Activated CD4-positive, alpha-beta T cell treated with anti-CD3 and anti-CD28 coated beads, Interleukin-2, amount 10 ng/mL, durations not matched to agents 24 days and 14 days (primary cell): ENCODE data around the gene HIVEP1. TPM values are rescaled to one million over a fixed set of nuclear protein-coding genes. Genes with fewer than 3 reads are reported as not detected.
A peak's percentile ranks its signal among the peaks of the same experiment; 100 is the strongest.

Experiments
- DNase-seq: peaks from one replicate; pipeline ENCODE4 v3.0.0; 2022
- H3K27ac Mint-ChIP-seq: one replicate; pipeline ENCODE4 v1.8.0; 2022; ENCODE audit warnings: mild to moderate bottlenecking, mixed read lengths
- H3K27me3 Mint-ChIP-seq: one replicate; pipeline ENCODE4 v1.8.0; 2022; ENCODE audit warnings: mixed read lengths
- H3K36me3 Mint-ChIP-seq: one replicate; pipeline ENCODE4 v1.8.0; 2022; ENCODE audit warnings: low read depth, mild to moderate bottlenecking, mixed read lengths
- H3K4me1 Mint-ChIP-seq: one replicate; pipeline ENCODE4 v1.8.0; 2021; ENCODE audit warnings: mixed read lengths
- H3K4me3 Mint-ChIP-seq: one replicate; pipeline ENCODE4 v1.8.0; 2022; ENCODE audit warnings: mild to moderate bottlenecking, moderate library complexity, mixed read lengths
- H3K9me3 Mint-ChIP-seq: one replicate; pipeline ENCODE4 v1.8.0; 2021; ENCODE audit warnings: mixed read lengths
- intact Hi-C: fragments of 100-400 bp; cut with micrococcal nuclease; formaldehyde crosslinking; loops from one replicate; pipeline ENCODE4 v1.15.1; 2023
- total RNA-seq: library from RNA; stranded (reverse); gene quantifications from 2 replicates; pipeline ENCODE4 v1.2.3, GENCODE V29; 2022

HIVEP1 gene
- total RNA-seq, 1 donor from 2014 or later: 55.3 TPM

DNA sequence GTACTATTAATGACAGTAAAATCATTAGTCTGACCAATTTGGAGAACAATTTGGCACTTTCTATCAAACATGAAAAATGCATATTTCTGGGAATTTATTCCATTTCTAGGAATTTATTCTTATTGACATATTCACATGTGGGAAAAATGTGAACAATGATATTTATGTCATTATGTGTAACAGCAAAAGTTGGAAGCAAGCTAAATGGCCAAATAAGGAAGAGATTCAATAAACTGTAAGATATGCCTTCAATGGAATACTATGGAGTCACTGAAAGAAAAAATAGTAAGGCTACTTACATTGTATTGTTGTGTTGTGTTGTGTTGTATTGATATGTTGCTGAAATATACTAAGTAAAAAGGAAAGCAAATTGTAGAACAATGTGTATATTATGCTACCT is 177.5 kb downstream of the HIVEP1 start:
- peaks cover 18% of the 10 kb centered on the region for H3K27me3 Mint-ChIP-seq
- H3K36me3 Mint-ChIP-seq: no peaks in the 10 kb centered on the region
- H3K27ac Mint-ChIP-seq: no peak overlapping the region
- no peaks in the 10 kb centered on the region for H3K9me3 Mint-ChIP-seq
- H3K4me3 Mint-ChIP-seq: no peak overlapping the region
- no peaks in the 10 kb centered on the region for H3K4me1 Mint-ChIP-seq
- intact Hi-C loops: no loop called here
- DNase-seq: no peak

DNA sequence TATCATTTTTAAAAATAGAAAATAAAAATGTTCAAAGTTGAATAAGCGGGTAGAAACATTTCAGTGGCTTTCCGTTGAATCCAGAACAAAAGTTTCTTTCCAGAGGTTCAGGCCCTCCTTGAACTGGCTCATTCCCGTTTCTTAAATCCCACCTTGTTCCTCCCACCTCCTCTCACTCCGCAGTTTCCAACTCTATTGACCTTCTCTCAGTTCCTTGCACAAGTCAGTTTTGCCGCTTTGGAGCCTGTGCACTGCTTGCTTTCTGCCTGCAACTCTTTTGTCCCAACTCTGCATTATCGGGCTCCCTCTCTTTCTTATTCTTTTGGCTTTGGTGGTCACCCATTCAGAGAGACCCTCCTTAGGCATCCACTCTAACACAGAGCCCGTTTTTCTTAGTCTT is 178.1 kb downstream of the HIVEP1 start:
- intact Hi-C loops: no loop called here
- Mint-ChIP-seq H3K27me3 (peaks cover 18% of the 10 kb centered on the region), H3K4me3 (no peak overlapping the region), H3K9me3 (no peaks in the 10 kb centered on the region), H3K36me3 (no peaks in the 10 kb centered on the region), H3K27ac (no peak overlapping the region), H3K4me1 (no peaks in the 10 kb centered on the region)
- DNase-seq: no peak

GRCh38 chr6:12196326-12196936 is 184.3 kb downstream of the HIVEP1 start:
- Mint-ChIP-seq H3K27me3 (peaks cover 2% of the 10 kb centered on the region), H3K27ac (no peak overlapping the region), H3K4me1 (no peaks in the 10 kb centered on the region), H3K36me3 (no peaks in the 10 kb centered on the region), H3K4me3 (no peak overlapping the region), H3K9me3 (peaks cover 3% of the 10 kb centered on the region)
- intact Hi-C loops: no loop called here
- no peak for DNase-seq

- Mint-ChIP-seq H3K36me3 (no peaks in the 10 kb centered on the region), H3K9me3 (peaks cover 3% of the 10 kb centered on the region), H3K4me1 (no peaks in the 10 kb centered on the region), H3K27me3 (peaks cover 2% of the 10 kb centered on the region), H3K27ac (no peak overlapping the region), H3K4me3 (no peak overlapping the region)
- intact Hi-C loops: no loop called here
- DNase-seq: no peak
These were observed 186.7 kb downstream of the HIVEP1 start for GRCh38 chr6:12198851-12199250.

DNA sequence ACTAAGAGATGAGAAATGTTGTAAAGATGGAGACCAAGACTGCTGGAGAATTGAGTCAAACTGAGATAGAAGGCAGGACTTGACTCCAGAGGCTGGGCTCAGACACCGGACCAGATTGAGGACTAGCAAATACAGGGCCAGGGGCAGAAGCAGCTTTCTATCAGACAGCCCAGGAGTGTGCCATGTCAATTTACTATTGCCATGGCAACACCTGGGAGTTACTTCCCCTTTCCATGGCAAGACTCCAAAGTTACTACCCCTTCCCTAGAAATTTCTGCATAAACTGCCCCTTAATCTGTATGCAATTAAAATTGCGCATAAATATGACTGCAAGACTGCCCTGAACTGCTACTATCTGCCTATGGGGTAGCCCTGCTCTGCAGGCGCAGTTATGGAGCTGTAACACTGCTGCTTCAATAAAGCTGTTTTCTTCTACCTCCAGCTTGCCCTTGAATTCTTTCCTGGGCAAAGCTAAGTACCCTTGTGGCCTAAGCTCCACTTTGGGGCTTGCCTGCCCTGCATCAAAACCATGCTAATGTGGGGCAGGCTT is 188.0 kb downstream of the HIVEP1 start:
- H3K36me3 Mint-ChIP-seq: no peaks in the 10 kb centered on the region
- H3K4me1 Mint-ChIP-seq: no peaks in the 10 kb centered on the region
- peaks cover 3% of the 10 kb centered on the region for H3K9me3 Mint-ChIP-seq
- intact Hi-C loops: no loop called here
- no peak for DNase-seq
- peaks cover 10% of the 10 kb centered on the region for H3K27me3 Mint-ChIP-seq
- H3K4me3 Mint-ChIP-seq: no peak overlapping the region
- no peak overlapping the region for H3K27ac Mint-ChIP-seq

GRCh38 chr6:12200761-12201160 is 188.6 kb downstream of the HIVEP1 start:
- intact Hi-C loops: no loop called here
- Mint-ChIP-seq H3K36me3 (no peaks in the 10 kb centered on the region), H3K4me1 (no peaks in the 10 kb centered on the region), H3K4me3 (no peak overlapping the region), H3K9me3 (peaks cover 3% of the 10 kb centered on the region), H3K27me3 (peaks cover 10% of the 10 kb centered on the region), H3K27ac (no peak overlapping the region)
- no peak for DNase-seq

GRCh38 chr6:12203001-12203400 is 190.9 kb downstream of the HIVEP1 start:
- DNase-seq: no peak
- Mint-ChIP-seq H3K27me3 (peaks cover 10% of the 10 kb centered on the region), H3K4me1 (no peaks in the 10 kb centered on the region), H3K27ac (no peak overlapping the region), H3K9me3 (peaks cover 3% of the 10 kb centered on the region), H3K4me3 (no peak overlapping the region), H3K36me3 (no peaks in the 10 kb centered on the region)
- intact Hi-C loops: no loop called here

DNA sequence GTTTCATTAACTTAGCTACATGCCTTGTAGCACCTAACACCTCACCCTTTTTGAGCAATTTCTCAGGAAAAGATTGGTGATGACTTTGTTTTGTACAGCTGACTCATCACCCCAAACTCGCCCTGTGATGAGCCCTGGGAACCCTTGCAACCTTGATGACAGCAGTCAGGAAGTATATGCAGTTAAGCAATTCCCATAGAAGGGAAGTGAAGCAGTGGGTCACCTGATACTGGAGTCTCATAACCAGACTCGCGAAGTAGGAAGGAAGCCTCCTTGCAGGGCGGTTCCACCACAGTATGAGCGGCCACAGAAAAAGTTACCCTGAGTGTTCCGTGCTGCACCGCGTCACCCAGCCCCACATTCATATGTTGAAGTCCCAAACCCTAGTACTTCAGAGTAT is 196.1 kb downstream of the HIVEP1 start:
- Mint-ChIP-seq H3K27me3 (peaks cover 8% of the 10 kb centered on the region), H3K4me3 (no peak overlapping the region), H3K36me3 (no peaks in the 10 kb centered on the region), H3K27ac (no peak overlapping the region), H3K9me3 (no peaks in the 10 kb centered on the region), H3K4me1 (peaks cover 5% of the 10 kb centered on the region)
- peak; percentile 52 for DNase-seq
- intact Hi-C loops: no loop called here

DNA sequence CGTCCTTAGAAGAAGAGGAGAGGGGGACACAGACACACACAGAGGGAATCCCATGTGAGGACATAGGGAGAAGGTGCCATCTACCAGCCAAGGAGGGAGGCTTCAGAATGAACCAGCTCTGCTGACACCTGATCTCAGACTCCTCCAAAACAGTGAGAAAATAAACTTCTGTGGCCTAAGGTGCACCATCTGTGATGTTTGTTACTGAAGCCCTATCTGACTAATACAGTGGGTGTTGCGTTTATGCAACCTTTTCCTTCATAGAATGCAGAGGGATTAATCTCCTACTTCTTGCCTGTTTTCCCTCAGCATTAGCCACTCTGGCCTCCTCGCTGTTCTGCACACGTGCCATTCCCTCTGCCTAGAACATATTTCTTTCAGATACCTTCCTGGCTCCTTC is 196.6 kb downstream of the HIVEP1 start:
- Mint-ChIP-seq H3K9me3 (no peaks in the 10 kb centered on the region), H3K4me1 (peaks cover 5% of the 10 kb centered on the region), H3K27me3 (peaks cover 8% of the 10 kb centered on the region), H3K36me3 (no peaks in the 10 kb centered on the region), H3K27ac (no peak overlapping the region), H3K4me3 (no peak overlapping the region)
- DNase-seq: peak; percentile 35
- intact Hi-C loops: no loop called here

Other genes with a start within 250 kb of the HIVEP1 start
- gene ADTRP, start 233.5 kb upstream of the HIVEP1 start, total RNA-seq: 4.7 and 5.3 TPM in 2 replicates